Mammary epithelial cell (primary cell): Measurements from ENCODE around the gene DNAAF5.

Experiments
- EZH2 ChIP-seq: IDR thresholded peaks from 2 replicates; pipeline ENCODE4 v1.6.1; 2012; ENCODE audit warnings: low read length, inconsistent platforms, borderline replicate concordance
- TF ChIP-seq, protein P1 (sequence below), 2 donors: IDR thresholded peaks in 1 of 2; conservative IDR thresholded peaks in 1 of 2; 2 replicates each; pipeline ENCODE4 v1.5.1; 2011 to 2012; ENCODE audit warnings: inconsistent platforms in 2 of 2, low read length in 2 of 2, mild to moderate bottlenecking in 2 of 2, control low read depth in 1 of 2, low read depth in 1 of 2; ENCODE audit not compliant: insufficient read depth in 1 of 2; ENCODE audit errors: extremely low read depth in 1 of 2

DNA sequence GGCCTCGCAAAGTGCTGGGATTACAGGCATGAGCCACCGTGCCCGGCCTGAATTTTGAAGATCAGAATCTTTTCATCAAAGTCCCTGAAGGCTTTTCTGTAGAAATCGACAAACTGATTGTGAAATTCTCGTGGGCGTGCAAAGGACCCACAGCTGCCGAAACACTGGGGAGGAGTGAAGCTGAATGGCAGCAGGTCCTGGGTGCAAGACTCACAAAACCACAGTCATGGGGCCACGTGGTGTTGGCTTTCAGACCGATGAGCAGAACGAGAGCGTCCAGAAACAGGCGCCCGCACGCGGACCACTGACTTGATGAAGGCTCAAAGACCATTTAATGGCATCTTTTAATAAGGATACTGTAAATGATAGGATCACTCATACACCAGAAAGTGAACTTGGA is 25.3 kb downstream of the DNAAF5 start:
- TF ChIP-seq EZH2: no peak
- TF ChIP-seq, protein P1, sequence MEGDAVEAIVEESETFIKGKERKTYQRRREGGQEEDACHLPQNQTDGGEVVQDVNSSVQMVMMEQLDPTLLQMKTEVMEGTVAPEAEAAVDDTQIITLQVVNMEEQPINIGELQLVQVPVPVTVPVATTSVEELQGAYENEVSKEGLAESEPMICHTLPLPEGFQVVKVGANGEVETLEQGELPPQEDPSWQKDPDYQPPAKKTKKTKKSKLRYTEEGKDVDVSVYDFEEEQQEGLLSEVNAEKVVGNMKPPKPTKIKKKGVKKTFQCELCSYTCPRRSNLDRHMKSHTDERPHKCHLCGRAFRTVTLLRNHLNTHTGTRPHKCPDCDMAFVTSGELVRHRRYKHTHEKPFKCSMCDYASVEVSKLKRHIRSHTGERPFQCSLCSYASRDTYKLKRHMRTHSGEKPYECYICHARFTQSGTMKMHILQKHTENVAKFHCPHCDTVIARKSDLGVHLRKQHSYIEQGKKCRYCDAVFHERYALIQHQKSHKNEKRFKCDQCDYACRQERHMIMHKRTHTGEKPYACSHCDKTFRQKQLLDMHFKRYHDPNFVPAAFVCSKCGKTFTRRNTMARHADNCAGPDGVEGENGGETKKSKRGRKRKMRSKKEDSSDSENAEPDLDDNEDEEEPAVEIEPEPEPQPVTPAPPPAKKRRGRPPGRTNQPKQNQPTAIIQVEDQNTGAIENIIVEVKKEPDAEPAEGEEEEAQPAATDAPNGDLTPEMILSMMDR (conservative IDR thresholded peaks at IDR 0.05 in 1 of 2, IDR thresholded peaks at IDR 0.05 in 1 of 2; ENCODE audit: extremely low read depth in 1 of 2, insufficient read depth in 1 of 2, low read depth in 1 of 2, low read length in 2 of 2): no peak
